Muscle layer of duodenum (tissue), 2 donors: Measurements from ENCODE around the gene TEX26.

ENCODE experiments used
- H3K27ac ChIP-seq: one replicate; pipeline ENCODE4 v1.7.0; 2013; ENCODE audit warnings: mild to moderate bottlenecking, low read length
- H3K27me3 ChIP-seq: one replicate; pipeline ENCODE4 v1.7.0; 2013; ENCODE audit warnings: low read depth, mild to moderate bottlenecking, control low read depth, low read length
- H3K36me3 ChIP-seq, 2 donors: one replicate each; pipeline ENCODE4 v1.7.0; 2013; ENCODE audit warnings: low read length in 2 of 2, control low read depth in 1 of 2, mild to moderate bottlenecking in 1 of 2; ENCODE audit not compliant: insufficient read depth in 2 of 2, control insufficient read depth in 1 of 2
- H3K4me1 ChIP-seq, 2 donors: one replicate each; pipeline ENCODE4 v1.7.0; 2013; ENCODE audit warnings: low read length in 2 of 2, mild to moderate bottlenecking in 2 of 2, control low read depth in 1 of 2, moderate library complexity in 1 of 2; ENCODE audit not compliant: insufficient read depth in 2 of 2, control insufficient read depth in 1 of 2
- H3K4me3 ChIP-seq, 2 donors: one replicate each; pipeline ENCODE4 v1.7.0; 2013; ENCODE audit warnings: low read length in 2 of 2, low read depth in 1 of 2, mild to moderate bottlenecking in 1 of 2
- H3K9me3 ChIP-seq, 2 donors: one replicate each; pipeline ENCODE4 v1.7.0; 2013; ENCODE audit warnings: low read length in 2 of 2, control low read depth in 1 of 2, mild to moderate bottlenecking in 1 of 2; ENCODE audit not compliant: control insufficient read depth in 1 of 2
- donor health status: healthy.

TEX26 gene

DNA sequence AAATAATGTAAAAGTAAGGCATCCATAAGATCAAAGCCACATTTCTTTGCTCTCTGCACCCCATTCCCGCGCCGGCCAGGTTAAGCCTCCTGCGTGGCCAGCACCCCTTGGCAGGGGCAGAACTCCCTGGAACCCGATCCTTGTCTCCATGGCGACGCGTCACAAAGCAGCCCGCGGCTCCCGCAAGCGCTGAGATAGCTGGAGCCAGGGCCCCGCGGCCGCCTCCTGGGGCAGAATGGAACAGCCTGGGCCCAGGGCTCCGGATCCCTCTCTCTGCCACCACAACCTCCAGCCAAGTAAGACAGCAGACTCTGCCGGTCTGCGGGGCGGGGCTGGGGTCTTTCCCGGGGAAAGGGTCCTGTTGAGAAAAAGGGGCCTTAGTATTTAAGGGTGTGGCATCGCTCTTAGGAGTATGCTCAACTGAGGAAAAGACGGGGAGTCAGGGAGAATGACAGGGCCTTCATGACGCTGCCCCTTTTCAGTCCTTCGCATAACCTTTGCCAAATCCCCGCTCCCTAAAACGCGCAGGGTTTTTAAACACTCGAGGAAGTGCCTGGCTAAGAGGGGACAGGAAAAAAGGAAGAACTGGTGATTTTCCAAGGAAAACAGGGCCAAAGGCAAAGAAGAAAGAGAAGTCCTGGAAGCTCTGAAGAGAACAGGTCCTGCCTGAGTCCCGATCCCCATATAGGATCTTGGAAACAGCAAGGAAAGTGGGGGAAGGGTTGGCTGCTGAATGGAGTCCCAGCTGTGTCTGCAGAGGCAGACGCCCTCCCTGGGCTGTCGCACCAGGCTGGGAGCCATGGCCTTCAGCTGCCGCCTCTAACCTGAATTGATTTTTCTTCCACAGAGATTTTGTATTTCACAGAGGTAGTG is at the start of gene TEX26:
Gene TEX26 (plus strand): TSS at position 176 of the 873 bp plus-strand sequence. CDS start 60 bp downstream, at position 236.
- no peak within 1 kb of the TSS for H3K4me3 ChIP-seq
- H3K4me1 ChIP-seq, result peaks cover 0 to 3% of the 10 kb centered on the region in 2 donors
- no peaks in the 10 kb centered on the region for H3K36me3 ChIP-seq
- H3K9me3 ChIP-seq, result peaks cover 0 to 3% of the 10 kb centered on the region in 2 donors
- no peaks in the 10 kb centered on the region for H3K27me3 ChIP-seq
- no peak within 1 kb of the TSS for H3K27ac ChIP-seq

DNA sequence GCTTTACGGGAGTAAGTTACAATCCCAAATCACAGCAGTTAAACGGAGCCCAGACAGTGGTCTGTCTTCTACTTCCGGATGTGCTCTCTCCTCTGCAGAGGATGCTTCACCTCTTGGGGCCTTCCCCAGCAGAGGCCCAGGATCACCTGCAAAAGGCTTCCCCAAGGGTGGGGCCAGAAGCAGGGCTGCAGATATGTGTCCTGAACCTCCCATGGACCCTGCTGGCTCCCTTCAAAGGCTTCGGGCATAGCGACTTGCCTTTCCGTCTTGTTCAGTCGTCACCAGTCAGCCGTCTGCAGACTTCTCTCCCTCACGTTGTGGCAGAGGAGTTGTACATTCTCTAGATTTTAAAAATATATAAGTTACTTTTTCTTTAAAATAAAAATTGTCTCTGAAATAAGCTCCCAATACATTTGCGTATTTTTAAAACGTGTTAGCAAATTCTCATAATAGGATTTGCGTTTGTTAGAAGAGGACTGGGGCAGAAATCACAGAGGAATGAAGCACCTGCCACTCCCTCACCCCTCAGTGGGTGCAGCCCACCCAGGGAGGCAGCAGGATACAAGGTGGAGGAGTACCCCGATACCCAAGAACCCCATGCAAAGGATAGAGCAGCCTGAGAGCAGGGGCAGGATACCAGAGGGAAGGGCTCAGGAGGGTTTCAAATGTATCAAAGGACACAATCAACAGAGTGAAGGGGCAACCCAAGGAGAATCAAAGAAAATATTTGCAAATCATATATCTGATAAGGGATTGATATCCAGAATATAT is 49.3 kb upstream of the TEX26 start:
- H3K36me3 ChIP-seq, result no peaks in the 10 kb centered on the region
- H3K4me1 ChIP-seq, result no peaks in the 10 kb centered on the region
- H3K27me3 ChIP-seq, result no peaks in the 10 kb centered on the region
- H3K27ac ChIP-seq, result no peak overlapping the region
- no peak overlapping the region for H3K4me3 ChIP-seq
- H3K9me3 ChIP-seq, result no peaks in the 10 kb centered on the region

DNA sequence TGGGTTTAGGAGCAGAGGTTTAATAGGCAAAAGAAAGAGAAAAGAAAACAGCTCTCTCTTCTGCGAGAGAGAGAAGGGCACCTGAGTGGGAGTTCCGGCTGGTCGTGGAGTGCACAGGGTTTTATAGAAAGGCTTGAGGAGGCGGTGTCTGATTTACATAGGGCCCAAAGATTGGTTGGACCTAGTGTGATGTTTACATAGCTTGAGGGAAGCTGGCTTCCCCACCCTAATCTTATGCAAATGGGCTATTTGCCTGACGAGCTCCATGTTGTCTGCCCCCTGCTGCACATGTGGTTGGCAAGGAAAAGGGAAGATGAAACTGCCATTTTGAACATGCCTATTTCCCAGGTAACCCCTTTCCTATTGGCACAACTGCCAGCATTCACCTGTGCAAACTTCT is 47.9 kb upstream of the TEX26 start:
- Histone ChIP-seq H3K36me3 (no peaks in the 10 kb centered on the region), H3K27me3 (no peaks in the 10 kb centered on the region), H3K4me3 (no peak overlapping the region), H3K4me1 (no peaks in the 10 kb centered on the region), H3K9me3 (peaks cover 0 to 3% of the 10 kb centered on the region in 2 donors), H3K27ac (no peak overlapping the region)

DNA sequence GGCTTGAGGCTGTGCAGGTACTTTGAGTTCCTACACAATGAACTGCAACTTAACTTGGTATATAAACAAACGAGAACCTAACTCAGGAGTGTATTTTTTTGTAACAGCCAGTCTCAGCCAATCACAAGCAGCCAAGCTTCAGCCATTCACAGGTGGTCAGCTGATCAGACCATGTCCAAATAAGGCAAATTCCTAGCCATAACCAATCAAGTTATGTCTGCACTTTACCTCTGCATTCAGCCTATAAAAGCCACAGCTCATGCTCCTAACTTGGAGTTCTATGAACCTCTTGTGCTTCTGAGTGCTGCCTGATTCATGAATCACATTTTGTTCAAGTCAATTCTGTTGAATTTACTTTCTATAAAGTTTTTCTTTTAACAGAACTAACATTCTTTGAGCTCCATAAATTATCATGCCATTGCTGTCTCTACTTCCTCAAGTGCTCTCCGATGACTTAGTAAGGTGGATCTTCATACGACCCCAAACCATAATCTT is 43.2 kb upstream of the TEX26 start:
- Histone ChIP-seq H3K27me3 (no peaks in the 10 kb centered on the region), H3K36me3 (no peaks in the 10 kb centered on the region), H3K27ac (no peak overlapping the region), H3K4me1 (no peaks in the 10 kb centered on the region), H3K9me3 (peaks cover 0 to 6% of the 10 kb centered on the region in 2 donors), H3K4me3 (no peak overlapping the region)

DNA sequence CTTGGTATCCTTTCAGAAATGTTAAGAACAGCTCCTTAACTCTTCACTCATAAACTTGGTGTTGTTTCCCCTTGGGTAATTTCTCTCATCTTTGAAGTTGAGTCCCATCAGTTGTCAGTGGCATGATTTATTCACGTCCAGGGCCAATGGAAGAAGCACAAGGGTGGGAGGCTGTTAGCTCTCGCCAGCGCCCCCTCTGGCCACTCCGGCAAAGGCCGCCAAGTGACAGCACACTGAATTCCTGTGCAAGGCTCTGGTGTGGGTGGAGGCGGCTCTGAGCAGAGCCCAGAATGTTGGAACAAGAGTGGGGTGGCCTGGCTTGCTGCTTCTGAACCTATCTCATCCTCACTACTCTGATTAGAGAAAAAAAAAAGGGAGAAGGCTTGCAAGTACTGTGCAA is 39.5 kb upstream of the TEX26 start:
- H3K36me3 ChIP-seq, result no peaks in the 10 kb centered on the region
- H3K4me3 ChIP-seq, result no peak overlapping the region

DNA sequence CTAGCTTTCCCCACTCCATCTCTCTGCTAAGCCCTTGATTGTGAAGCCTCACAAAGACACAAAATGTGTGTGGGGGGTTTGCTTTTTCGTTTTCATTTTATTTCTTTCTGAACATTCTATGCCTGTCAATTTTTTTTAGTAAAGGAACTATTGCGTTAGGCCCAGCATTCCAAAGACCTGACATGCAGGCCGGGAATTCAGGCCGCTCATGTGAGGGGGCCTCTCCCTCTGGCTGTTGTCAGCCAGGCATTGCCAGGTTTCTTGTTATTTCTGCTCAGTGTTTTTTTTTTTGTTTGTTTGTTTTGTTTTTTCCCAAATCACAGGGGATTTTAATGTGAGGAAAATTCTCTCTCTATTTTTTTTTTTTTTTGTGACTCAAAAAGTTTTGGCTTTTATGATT is 36.7 kb upstream of the TEX26 start:
- Histone ChIP-seq H3K4me1 (no peaks in the 10 kb centered on the region), H3K4me3 (no peak overlapping the region), H3K27me3 (no peaks in the 10 kb centered on the region), H3K36me3 (no peaks in the 10 kb centered on the region), H3K9me3 (no peaks in the 10 kb centered on the region), H3K27ac (peak overlapping the region; percentile 30)

More for the DNA sequence above, 39.5 kb upstream of the TEX26 start:
- H3K27ac ChIP-seq, result no peak overlapping the region
- H3K27me3 ChIP-seq, result no peaks in the 10 kb centered on the region
- H3K9me3 ChIP-seq, result peaks cover 0 to 6% of the 10 kb centered on the region in 2 donors
- no peaks in the 10 kb centered on the region for H3K4me1 ChIP-seq

DNA sequence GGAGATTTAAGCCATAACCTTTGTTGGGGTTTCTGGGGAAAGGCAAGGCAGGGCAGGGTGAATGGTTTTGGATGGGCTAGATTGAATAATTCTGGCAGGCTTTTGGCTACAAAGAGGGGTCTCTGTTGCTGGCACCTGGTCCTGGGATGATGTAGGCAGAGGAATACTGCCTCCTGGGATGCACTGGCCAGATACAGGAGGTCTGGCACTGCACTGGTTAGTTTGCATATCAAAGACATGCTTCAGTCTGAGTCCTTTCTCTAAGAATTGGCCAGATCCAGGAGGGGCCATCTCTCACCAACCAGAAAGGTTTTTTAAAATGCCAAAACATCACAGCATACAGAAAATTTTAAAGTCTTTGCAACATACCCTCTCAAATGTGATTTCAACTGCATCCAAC is 34.4 kb upstream of the TEX26 start:
- H3K4me3 ChIP-seq, result no peak overlapping the region
- H3K36me3 ChIP-seq, result no peaks in the 10 kb centered on the region
- H3K9me3 ChIP-seq, result no peaks in the 10 kb centered on the region
- H3K27me3 ChIP-seq, result no peaks in the 10 kb centered on the region
- no peak overlapping the region for H3K27ac ChIP-seq
- no peaks in the 10 kb centered on the region for H3K4me1 ChIP-seq

DNA sequence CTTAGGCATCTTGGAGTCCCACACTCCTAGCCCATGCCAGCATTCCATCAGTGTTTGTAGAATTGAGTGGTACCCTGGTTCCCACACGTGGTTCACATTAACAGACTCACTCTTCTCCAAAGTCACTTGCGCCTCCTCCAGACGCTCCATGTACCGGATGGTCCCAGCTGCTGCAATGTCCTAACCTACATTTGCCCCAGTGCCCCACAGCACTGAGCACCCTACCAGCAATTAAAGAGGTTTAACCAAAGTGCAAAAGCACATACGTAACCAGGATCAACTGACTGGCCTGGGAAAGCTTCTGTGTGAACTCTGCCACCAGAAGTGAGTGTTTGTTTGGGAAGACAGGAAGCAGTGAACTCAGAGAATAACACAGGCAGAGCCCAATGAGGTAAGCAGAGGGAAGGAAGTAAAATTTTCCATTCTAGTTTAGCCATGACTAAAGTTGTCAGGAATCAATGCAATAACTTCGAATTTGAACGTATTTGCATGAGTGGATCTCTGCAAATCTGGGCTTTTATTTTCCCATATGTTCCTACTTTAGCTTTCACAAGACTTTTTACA is 33.7 kb upstream of the TEX26 start:
- Histone ChIP-seq H3K4me1 (no peaks in the 10 kb centered on the region), H3K27ac (peak overlapping the region; percentile 16), H3K27me3 (no peaks in the 10 kb centered on the region), H3K4me3 (no peak overlapping the region), H3K9me3 (no peaks in the 10 kb centered on the region), H3K36me3 (no peaks in the 10 kb centered on the region)

DNA sequence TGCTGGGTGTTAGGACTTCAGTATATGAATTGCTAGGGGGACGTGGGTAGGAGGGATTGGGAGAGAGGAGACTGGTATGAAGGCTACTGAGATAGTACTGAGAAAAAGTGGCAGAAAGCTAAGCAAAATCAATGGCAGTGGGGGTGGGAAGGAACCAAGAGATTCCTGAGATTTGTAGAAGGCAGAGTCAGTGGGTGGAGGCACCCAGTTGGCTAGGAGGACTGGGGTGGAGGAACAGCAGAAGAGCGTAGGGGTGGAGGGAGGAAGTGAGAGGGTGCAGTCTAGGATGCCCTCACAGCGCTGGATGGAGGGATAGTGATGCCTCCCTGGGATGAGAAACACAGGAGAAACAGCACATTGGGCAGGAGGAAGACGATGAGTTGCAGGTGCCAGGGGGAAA is 32.0 kb upstream of the TEX26 start:
- H3K4me1 ChIP-seq, result no peaks in the 10 kb centered on the region
- no peaks in the 10 kb centered on the region for H3K9me3 ChIP-seq
- no peak overlapping the region for H3K27ac ChIP-seq
- H3K27me3 ChIP-seq, result peaks cover 1% of the 10 kb centered on the region
- H3K36me3 ChIP-seq, result no peaks in the 10 kb centered on the region
- no peak overlapping the region for H3K4me3 ChIP-seq

DNA sequence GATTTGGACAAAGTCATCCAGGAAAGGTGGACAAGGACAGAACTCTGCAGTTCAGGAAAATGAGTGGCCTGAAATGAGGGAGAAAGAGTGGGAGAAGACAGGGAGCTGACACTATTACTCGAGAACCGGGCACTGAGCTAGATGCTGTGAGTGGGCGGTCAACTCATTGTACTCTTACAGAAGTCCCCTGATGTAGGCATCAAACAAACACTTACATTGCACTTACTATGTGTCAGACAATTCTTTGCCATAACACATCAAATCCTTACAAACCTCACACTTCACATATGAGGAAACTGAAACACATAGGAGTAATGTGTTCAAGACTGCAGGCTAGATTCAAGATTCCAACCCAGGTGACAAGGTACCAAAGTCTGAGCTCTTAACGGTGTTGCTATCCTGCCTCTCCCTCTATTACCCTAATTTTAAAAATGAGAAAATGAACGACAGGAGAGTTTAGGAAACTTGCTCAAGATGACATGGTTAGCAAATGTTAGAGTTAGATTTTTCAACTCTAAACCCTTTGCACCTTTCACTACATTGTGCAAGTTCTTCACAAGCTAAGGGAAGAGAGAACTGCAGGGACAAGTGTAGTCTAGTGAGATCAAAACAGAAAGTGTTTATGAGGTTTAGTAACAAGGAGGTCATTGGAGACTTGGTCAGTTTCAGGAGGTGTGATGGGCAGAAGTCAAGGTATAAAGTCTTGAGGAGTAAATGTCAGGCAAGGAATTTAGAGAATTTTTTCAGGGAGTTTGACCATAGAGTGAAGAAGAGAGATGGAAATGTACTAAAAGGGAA is 31.3 kb upstream of the TEX26 start:
- Histone ChIP-seq H3K4me3 (no peak overlapping the region), H3K27ac (no peak overlapping the region), H3K27me3 (peaks cover 7% of the 10 kb centered on the region), H3K4me1 (peaks cover 0 to 6% of the 10 kb centered on the region in 2 donors), H3K9me3 (no peaks in the 10 kb centered on the region), H3K36me3 (no peaks in the 10 kb centered on the region)
